Activated T-cell treated with anti-CD3 and anti-CD28 coated beads, Interleukin-2, amount 50 U/mL, for 72 hours (primary cell): ENCODE measurements around the gene HOXB5. TPM values are rescaled to one million over a fixed set of nuclear protein-coding genes. Genes with fewer than 3 reads are reported as not detected.
A peak's percentile ranks its signal among the peaks of the same experiment; 100 is the strongest.

Source experiments
- ATAC-seq, 2 donors: fragments of 150-1000 bp; cut with Tn5 transposase; replicated peaks in 1 of 2; 2 replicates each; pipeline ENCODE4 v1.10.0; 2021; ENCODE audit warnings: moderate library complexity in 2 of 2, mild to moderate bottlenecking in 1 of 2
- DNase-seq, 2 donors: peaks; one replicate each; pipeline ENCODE4 v3.0.0; 2021 to 2022; ENCODE audit warnings: mixed read lengths in 1 of 2
- H3K27ac Mint-ChIP-seq: one replicate; pipeline ENCODE4 v1.8.0; 2022; ENCODE audit warnings: mild to moderate bottlenecking, moderate library complexity, mixed read lengths
- H3K27me3 Mint-ChIP-seq: one replicate; pipeline ENCODE4 v1.8.0; 2022; ENCODE audit warnings: low read depth, mixed read lengths
- H3K36me3 Mint-ChIP-seq, 2 donors: one replicate each; pipeline ENCODE4 v1.8.0; 2022; ENCODE audit warnings: mixed read lengths in 2 of 2, mild to moderate bottlenecking in 1 of 2; ENCODE audit not compliant: insufficient read depth in 2 of 2
- H3K4me1 Mint-ChIP-seq: one replicate; pipeline ENCODE4 v1.8.0; 2022; ENCODE audit warnings: low read depth, mixed read lengths
- H3K4me3 Mint-ChIP-seq, 2 donors: one replicate each; pipeline ENCODE4 v1.8.0; 2022; ENCODE audit warnings: mild to moderate bottlenecking in 2 of 2, mixed read lengths in 2 of 2, moderate library complexity in 2 of 2
- H3K9me3 Mint-ChIP-seq, 2 donors: one replicate each; pipeline ENCODE4 v1.8.0; 2022; ENCODE audit warnings: mixed read lengths in 2 of 2
- total RNA-seq, 2 donors: library from RNA; stranded (reverse); gene quantifications; one replicate each; pipeline ENCODE4 v1.2.3, GENCODE V29; 2022

The HOXB5 gene
- total RNA-seq, 2 donors from 2014 or later: not detected

- Mint-ChIP-seq H3K4me1 (peaks cover 40% of the 10 kb centered on the region), H3K27ac (peak overlapping the region; percentile 31), H3K27me3 (peaks cover 99% of the 10 kb centered on the region), H3K4me3 (peak overlapping the region; percentile 4 to 25), H3K9me3 (no peaks in the 10 kb centered on the region), H3K36me3 (no peaks in the 10 kb centered on the region)
- ATAC-seq (no peak), DNase-seq (no peak)
Measured at GRCh38 chr17:48616717-48617470, 23.3 kb upstream of the HOXB5 start.

DNA sequence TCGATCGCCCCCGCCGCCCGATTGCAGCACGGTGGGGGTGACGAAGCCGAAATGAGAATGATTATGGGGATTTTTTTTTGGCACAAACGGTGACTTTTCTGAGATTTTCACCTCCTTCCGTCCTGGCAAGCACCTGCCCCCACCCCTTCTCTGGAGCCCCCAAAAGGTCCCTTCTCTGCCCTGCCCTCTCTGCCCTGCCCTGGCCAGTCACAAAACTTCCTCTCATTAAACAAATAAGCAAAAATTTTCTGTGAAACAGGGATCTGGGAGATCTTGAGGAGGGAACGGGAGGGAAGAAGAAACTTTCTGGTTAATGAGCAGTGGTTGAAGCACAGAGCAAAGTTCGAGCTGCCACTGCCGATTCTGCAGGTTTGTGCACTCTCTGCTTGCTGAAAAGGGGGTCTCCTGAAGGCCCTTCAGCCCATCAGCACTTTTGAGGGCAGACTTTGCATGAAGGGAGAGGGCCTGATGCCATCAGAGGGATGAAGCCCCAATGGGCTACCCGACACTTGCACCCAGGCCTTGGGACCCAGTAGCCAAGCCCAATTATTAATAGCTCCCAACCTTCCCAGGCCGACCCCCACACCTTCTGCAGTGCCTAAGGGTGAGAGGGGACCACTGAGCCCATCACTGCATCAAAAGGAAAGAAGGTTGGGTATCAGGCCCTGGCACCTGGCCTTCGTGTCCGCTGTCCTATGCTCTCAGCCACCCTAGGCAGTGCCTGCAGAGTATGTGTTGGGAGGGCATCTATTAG is 22.6 kb upstream of the HOXB5 start:
- Mint-ChIP-seq H3K4me3 (no peak overlapping the region), H3K27me3 (peaks cover 99% of the 10 kb centered on the region), H3K9me3 (no peaks in the 10 kb centered on the region), H3K36me3 (no peaks in the 10 kb centered on the region), H3K27ac (no peak overlapping the region), H3K4me1 (peaks cover 47% of the 10 kb centered on the region)
- no peak for ATAC-seq
- DNase-seq: no peak

DNA sequence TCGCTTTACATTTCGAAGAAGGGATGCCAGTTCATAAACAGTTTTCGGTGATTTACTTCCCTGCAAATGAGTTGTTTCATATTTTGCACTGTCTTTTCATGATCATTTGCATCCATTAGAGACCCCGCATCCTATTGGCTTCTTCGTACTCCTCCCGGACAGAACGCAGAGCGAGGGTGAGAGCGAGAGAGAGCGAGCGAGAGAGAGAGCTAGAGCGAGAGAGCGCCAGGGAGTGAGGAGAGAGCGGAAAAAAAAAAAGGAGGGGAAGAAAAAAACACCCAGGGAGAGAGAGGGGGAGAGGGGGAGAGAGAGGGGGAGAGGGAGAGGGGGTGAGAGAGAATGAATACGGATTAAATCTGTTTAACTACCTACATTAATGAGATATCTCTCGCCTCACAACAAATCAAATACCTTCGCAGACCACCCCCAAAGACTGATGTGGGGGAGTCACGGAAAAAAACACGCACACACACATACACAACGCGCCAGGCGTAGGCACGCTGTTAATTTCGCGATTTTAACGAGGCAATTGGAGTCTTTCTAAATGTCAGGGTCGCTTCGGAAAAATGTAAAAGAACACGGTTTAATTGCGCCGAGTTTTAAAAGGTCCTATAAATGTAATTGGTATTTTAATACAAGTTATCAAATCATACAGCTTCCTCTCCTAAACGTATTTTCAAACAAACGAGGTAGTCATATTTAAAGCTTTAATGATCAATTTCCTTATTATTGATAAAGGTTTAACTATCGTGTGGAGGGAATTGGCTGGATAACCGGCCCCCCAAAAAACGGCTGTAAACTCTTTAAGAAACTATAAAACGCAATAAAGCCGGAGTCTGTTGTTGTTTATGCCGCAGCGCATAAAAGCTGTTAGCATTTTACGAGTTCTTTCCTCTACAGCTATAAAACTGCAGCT is 21.7 kb upstream of the HOXB5 start, which contains the start of gene HOXB8:
Gene HOXB8, minus strand, starts transcription at position 246 of the 916 bp plus-strand sequence. CDS start 588 bp downstream, outside the sequence.
- no peak for ATAC-seq
- peaks cover 0 to 2% of the 10 kb centered on the region in 2 donors for H3K36me3 Mint-ChIP-seq
- peak within 1 kb of the TSS; percentile 85 to 92 for H3K4me3 Mint-ChIP-seq
- no peaks in the 10 kb centered on the region for H3K9me3 Mint-ChIP-seq
- peaks cover 96% of the 10 kb centered on the region for H3K27me3 Mint-ChIP-seq
- no peak for DNase-seq
- peaks cover 52% of the 10 kb centered on the region for H3K4me1 Mint-ChIP-seq
- no peak within 1 kb of the TSS for H3K27ac Mint-ChIP-seq

- Mint-ChIP-seq H3K27ac (peak overlapping the region; percentile 92), H3K9me3 (no peaks in the 10 kb centered on the region), H3K4me3 (peak overlapping the region; percentile 85 to 92), H3K36me3 (peaks cover 0 to 2% of the 10 kb centered on the region in 2 donors), H3K4me1 (peaks cover 52% of the 10 kb centered on the region), H3K27me3 (peaks cover 92% of the 10 kb centered on the region)
- DNase-seq (peak; percentile 50 to 61), ATAC-seq (peak; percentile 31 to 46)
Measured at GRCh38 chr17:48613862-48614694, 20.5 kb upstream of the HOXB5 start.

DNA sequence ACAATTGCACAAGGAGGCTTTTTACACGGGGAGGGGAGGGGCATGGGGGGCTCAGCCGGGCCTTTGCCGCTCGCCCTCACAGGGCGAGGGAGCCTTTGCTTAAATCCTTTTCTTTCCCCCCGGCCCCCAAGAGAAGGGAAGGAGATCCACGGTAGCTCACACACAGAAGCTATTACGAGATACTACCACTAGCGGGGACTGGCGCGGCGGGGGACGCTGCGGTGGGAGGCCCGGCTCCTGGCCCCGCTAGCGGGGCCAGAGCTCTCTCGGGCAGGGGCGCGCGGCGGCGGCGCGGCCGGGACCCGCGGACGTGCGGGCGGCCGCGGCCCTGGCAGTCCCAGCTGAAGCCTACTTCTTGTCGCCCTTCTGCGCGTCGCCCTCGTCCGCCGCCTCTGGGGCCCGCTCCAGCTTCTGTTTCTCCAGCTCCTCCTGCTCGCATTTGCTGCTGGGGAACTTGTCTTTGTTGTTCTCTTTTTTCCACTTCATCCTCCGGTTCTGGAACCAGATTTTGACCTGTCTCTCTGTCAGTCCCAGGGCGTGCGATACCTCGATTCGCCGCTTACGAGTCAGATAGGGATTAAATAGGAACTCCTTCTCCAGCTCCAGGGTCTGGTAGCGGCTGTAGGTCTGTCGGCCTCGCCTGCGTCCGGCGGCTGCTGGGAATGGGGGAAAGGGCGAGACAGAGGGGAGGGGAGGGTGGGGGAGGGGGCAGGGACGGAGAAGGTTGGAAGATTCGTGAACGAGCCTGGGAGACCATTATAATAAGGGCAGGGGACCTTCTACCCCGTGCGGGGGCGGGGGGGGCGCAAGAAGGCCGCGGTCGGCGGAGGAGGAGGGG is 19.5 kb upstream of the HOXB5 start:
- DNase-seq (peak; percentile 63 to 66), ATAC-seq (peak; percentile 66 to 68)
- Mint-ChIP-seq H3K27me3 (peaks cover 90% of the 10 kb centered on the region), H3K4me1 (peaks cover 52% of the 10 kb centered on the region), H3K4me3 (peak overlapping the region; percentile 85 to 98), H3K9me3 (no peaks in the 10 kb centered on the region), H3K27ac (no peak overlapping the region), H3K36me3 (peaks cover 0 to 2% of the 10 kb centered on the region in 2 donors)

- H3K4me1 Mint-ChIP-seq: peaks cover 48% of the 10 kb centered on the region
- H3K27me3 Mint-ChIP-seq: peaks cover 90% of the 10 kb centered on the region
- H3K27ac Mint-ChIP-seq: no peak overlapping the region
- H3K4me3 Mint-ChIP-seq: peak overlapping the region; percentile 85 to 98
- ATAC-seq (peak; percentile 7 to 8), DNase-seq (peak in 1 of 2 donors; percentile 22)
- H3K9me3 Mint-ChIP-seq: no peaks in the 10 kb centered on the region
- peaks cover 0 to 2% of the 10 kb centered on the region in 2 donors for H3K36me3 Mint-ChIP-seq
Measured at GRCh38 chr17:48612456-48612853, 18.9 kb upstream of the HOXB5 start.

DNA sequence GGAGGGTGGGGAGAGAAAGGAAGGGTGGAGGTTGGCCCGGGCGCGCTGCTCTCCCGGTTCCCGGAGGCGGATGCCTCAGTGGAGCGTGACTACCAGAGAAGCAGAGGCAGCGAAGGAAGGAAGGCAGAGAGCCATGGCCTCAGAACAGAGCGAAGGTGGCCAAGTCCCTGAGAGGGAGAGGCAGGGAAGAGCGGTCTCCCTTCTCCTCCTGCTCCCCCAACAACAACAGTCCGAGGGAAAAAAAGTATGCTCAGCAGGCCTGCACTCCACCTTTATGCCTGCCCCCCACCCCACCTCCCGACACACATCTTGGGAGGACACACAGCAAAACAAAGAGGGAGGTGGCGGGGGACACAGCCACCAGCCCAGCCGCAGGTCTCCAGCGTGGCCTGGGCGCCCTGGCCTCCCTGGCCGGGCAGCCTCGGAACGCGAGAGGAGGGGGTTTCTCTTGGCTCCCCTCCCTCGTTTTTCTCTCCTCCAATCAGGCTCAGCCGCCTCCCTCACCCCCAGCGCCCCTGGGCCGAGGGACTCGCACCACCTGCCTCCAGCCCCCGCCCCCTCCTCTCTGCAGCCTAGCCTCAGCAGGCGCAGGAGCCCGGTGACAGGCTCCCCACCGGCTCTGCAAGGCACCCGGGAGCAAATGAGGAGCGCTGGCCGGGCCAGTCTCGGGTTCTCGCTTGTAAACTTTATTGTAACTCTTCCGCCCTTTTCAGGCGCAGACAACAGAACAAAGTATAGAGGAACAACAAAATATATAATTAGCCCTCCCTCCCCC is 18.3 kb upstream of the HOXB5 start:
- Mint-ChIP-seq H3K27ac (no peak overlapping the region), H3K4me3 (peak overlapping the region; percentile 98 to 99), H3K4me1 (peaks cover 44% of the 10 kb centered on the region), H3K36me3 (peaks cover 0 to 2% of the 10 kb centered on the region in 2 donors), H3K27me3 (peaks cover 90% of the 10 kb centered on the region), H3K9me3 (no peaks in the 10 kb centered on the region)
- ATAC-seq (peak; percentile 29 to 45), DNase-seq (peak in 1 of 2 donors; percentile 35)

DNA sequence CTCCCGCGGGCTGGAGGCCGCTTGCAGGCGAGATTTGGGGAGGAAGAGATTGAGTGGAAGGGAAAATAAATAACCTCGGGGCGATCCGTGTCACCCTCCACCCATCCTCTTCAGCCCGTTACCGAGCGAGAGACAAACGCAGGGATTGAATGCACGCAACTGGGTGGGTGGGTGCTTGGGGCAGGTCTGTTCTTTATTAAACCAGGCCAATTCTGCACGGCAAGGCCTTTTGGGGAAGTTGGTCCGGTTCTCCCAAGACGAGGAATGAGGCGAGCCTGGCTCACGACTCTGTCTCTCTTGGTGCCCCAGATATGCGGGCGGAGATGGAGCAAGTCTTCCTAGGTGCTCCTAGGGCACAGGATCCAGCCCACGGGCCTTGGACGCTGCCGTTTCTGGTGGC is 17.6 kb upstream of the HOXB5 start:
- H3K4me3 Mint-ChIP-seq: peak overlapping the region; percentile 98 to 99
- peaks cover 91% of the 10 kb centered on the region for H3K27me3 Mint-ChIP-seq
- peaks cover 0 to 2% of the 10 kb centered on the region in 2 donors for H3K36me3 Mint-ChIP-seq
- peak; percentile 10 to 12 for ATAC-seq
- peak overlapping the region; percentile 76 for H3K27ac Mint-ChIP-seq
- peaks cover 44% of the 10 kb centered on the region for H3K4me1 Mint-ChIP-seq
- no peaks in the 10 kb centered on the region for H3K9me3 Mint-ChIP-seq
- DNase-seq: no peak

DNA sequence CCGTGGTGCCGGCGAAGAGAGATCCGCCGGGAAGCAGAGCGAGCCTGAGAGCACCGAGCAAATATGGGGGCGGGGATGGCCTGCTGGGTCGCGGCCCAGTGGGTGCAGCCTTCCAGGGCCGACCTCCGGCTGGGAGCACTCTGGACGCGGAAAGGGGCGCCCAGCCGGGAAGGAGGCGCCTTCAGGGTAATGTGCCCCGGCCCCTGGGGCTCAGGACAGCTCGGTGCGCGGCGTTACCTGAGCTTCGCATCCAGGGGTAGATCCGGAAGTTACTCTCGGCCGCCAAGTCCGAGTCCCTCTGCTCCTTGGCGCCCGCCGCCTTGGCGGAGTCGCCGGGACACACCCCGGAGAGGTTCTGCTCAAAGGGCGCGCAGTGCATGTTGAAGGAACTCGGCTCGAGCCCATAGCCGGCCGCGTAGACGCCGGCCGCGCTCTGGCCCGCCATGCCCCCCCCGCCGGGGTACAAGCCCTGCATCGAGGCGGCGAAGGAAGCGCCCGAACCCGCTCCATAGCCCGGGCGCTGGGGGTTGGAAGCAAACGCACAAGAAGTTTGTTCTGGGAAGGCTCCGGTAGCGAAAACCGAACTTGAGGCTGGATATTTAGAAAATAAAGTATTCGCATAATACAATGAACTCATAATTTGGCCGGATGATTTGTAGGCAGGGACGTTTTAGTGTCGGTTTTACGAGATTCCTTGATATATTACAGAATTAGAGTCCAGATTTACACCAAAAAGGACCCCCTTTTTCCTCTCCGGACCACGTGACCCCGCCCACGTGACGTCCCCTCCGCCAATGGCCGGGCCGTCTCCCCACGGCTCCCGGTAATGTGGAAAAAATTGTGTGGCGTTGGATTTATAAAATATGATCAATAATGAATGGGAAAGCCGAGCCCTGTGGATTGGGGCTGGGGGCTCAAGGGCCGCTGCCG is 17.0 kb upstream of the HOXB5 start, which contains the start of gene HOXB7:
Gene HOXB7, minus strand, starts transcription at position 736 of the 930 bp plus-strand sequence. Its CDS starts 99 bp downstream, at position 637.
- peak; percentile 78 to 81 for DNase-seq
- ATAC-seq: peak; percentile 39 to 42
- Mint-ChIP-seq H3K4me3 (peak within 1 kb of the TSS; percentile 98 to 99), H3K36me3 (peaks cover 0 to 2% of the 10 kb centered on the region in 2 donors), H3K9me3 (no peaks in the 10 kb centered on the region), H3K4me1 (peaks cover 44% of the 10 kb centered on the region), H3K27me3 (peaks cover 91% of the 10 kb centered on the region), H3K27ac (peak within 1 kb of the TSS; percentile 76)

GRCh38 chr17:48609759-48610281 is 16.2 kb upstream of the HOXB5 start:
- no peak for ATAC-seq
- H3K27me3 Mint-ChIP-seq: peaks cover 91% of the 10 kb centered on the region
- H3K36me3 Mint-ChIP-seq: peaks cover 0 to 2% of the 10 kb centered on the region in 2 donors
- peaks cover 40% of the 10 kb centered on the region for H3K4me1 Mint-ChIP-seq
- DNase-seq: no peak
- no peaks in the 10 kb centered on the region for H3K9me3 Mint-ChIP-seq
- peak overlapping the region; percentile 98 to 99 for H3K4me3 Mint-ChIP-seq
- no peak overlapping the region for H3K27ac Mint-ChIP-seq
